Endothelial cell of umbilical vein (primary cell): ENCODE results near the gene NRP2. TPM values are rescaled to one million over a fixed set of nuclear protein-coding genes. Genes with fewer than 3 reads are reported as not detected.

Experiments used
- BruUV-seq: library from RNA; stranded (reverse); fragments of 400-500 nt; replicated peaks from 2 replicates; lab custom pipeline; 2021; lab: Mats Ljungman, UMichigan
- CTCF ChIA-PET: fragments of 300-600, 350-600 bp; sonication (Branson Sonifier 250); formaldehyde crosslinking; loops from one replicate; lab custom pipeline; 2021; ENCODE audit warnings: antibody characterized with exemption, inconsistent platforms; lab: Charles Lee
- POLR2A ChIA-PET: fragments of 300-600, 350-600 bp; sonication (Branson Sonifier 250); formaldehyde crosslinking; loops from one replicate; lab custom pipeline; 2021; ENCODE audit warnings: antibody characterized with exemption, inconsistent platforms; lab: Charles Lee
- DNase-seq: peaks from one replicate; pipeline ENCODE4 v3.0.0-alpha.2; 2011; ENCODE audit warnings: low read depth, low spot score
- FAIRE-seq: peaks from 2 replicates; lab custom pipeline; 2011; peaks lifted over from hg19 to GRCh38; lab: Jason Lieb, UNC
- H2AFZ ChIP-seq: 2 replicates; pipeline ENCODE4 v1.6.0; 2012; ENCODE audit warnings: low read depth, low read length, control low read depth, inconsistent platforms
- H3K27ac ChIP-seq: 2 replicates; pipeline ENCODE4 v1.5.1; 2011; ENCODE audit warnings: low read depth, mild to moderate bottlenecking, control low read depth, low read length, moderate library complexity; ENCODE audit not compliant: insufficient read depth
- H3K27me3 ChIP-seq, 2 experiments: 2 replicates each; pipeline versions ENCODE4 v1.6.0 to v1.6.1; 2011; ENCODE audit warnings: low read length in 2 of 2, mixed read lengths in 1 of 2; ENCODE audit not compliant: control insufficient read depth in 2 of 2, insufficient read depth in 2 of 2
- H3K36me3 ChIP-seq, 2 experiments: 2 replicates in 1 of 2; 3 replicates in 1 of 2; pipeline ENCODE4 v1.5.1; 2011; ENCODE audit warnings: low read length in 2 of 2, mild to moderate bottlenecking in 1 of 2, moderate library complexity in 1 of 2; ENCODE audit not compliant: control insufficient read depth in 2 of 2, insufficient read depth in 2 of 2; ENCODE audit errors: extremely low read depth in 1 of 2
- H3K4me1 ChIP-seq: 3 replicates; pipeline ENCODE4 v1.5.1; 2011; ENCODE audit warnings: mild to moderate bottlenecking, low read length; ENCODE audit not compliant: control insufficient read depth, insufficient read depth; ENCODE audit errors: extremely low read depth
- H3K4me2 ChIP-seq: 2 replicates; pipeline ENCODE4 v1.6.1; 2011; ENCODE audit warnings: low read length, control low read depth, mixed read lengths; ENCODE audit not compliant: insufficient read depth
- H3K4me3 ChIP-seq, 3 experiments: fragments of 200-600 bp in 1 of 3; sonication (generic), shearing (Covaris generic) in 1 of 3; replicated peaks in 1 of 3; 2 replicates each; pipeline ENCODE4 v1.5.1; 2011 to 2016; ENCODE audit warnings: control low read depth in 3 of 3, low read length in 3 of 3, mild to moderate bottlenecking in 2 of 3, inconsistent platforms in 1 of 3, low read depth in 1 of 3, moderate library complexity in 1 of 3; ENCODE audit not compliant: insufficient read depth in 1 of 3
- H3K79me2 ChIP-seq: 2 replicates; pipeline ENCODE4 v1.6.0; 2012; ENCODE audit warnings: low read length, inconsistent platforms; ENCODE audit not compliant: control insufficient read depth, insufficient read depth
- H3K9ac ChIP-seq: replicated peaks from 2 replicates; pipeline ENCODE3; 2011; ENCODE audit warnings: low read length, control low read depth; ENCODE audit not compliant: insufficient read depth; ENCODE audit errors: extremely low read depth
- H3K9me1 ChIP-seq: replicated peaks from 3 replicates; pipeline ENCODE4 v1.6.0; 2011; ENCODE audit warnings: mild to moderate bottlenecking, low read length; ENCODE audit not compliant: control insufficient read depth, insufficient read depth; ENCODE audit errors: extremely low read depth
- H3K9me3 ChIP-seq: replicated peaks from 2 replicates; pipeline ENCODE4 v1.5.1; 2012; ENCODE audit warnings: low read length, inconsistent platforms; ENCODE audit not compliant: control insufficient read depth, insufficient read depth
- H4K20me1 ChIP-seq: replicated peaks from 2 replicates; pipeline ENCODE3; 2011; ENCODE audit warnings: mild to moderate bottlenecking, low read length; ENCODE audit not compliant: control insufficient read depth, insufficient read depth; ENCODE audit errors: extremely low read depth
- CTCF ChIP-seq, 2 donors: IDR thresholded peaks; 1 replicate in 1 of 2; 2 replicates in 1 of 2; pipeline ENCODE4 v1.5.1; 2011; ENCODE audit warnings: low read length in 2 of 2, mild to moderate bottlenecking in 2 of 2, moderate library complexity in 2 of 2, control low read depth in 1 of 2, inconsistent platforms in 1 of 2, low read depth in 1 of 2; ENCODE audit not compliant: insufficient read depth in 1 of 2; ENCODE audit errors: extremely low read depth in 1 of 2
- EZH2 ChIP-seq: IDR thresholded peaks from 2 replicates; pipeline ENCODE4 v1.6.1; 2012; ENCODE audit warnings: borderline replicate concordance, low read depth, mild to moderate bottlenecking, moderate library complexity, low read length, inconsistent platforms; ENCODE audit not compliant: severe bottlenecking
- FOS ChIP-seq: IDR thresholded peaks from 2 replicates; pipeline ENCODE4 v1.6.1; 2011; ENCODE audit warnings: mild to moderate bottlenecking, low read length, moderate library complexity, borderline replicate concordance; ENCODE audit not compliant: insufficient read depth
- GATA2 ChIP-seq: IDR thresholded peaks from 2 replicates; pipeline ENCODE4 v1.7.0; 2011; ENCODE audit warnings: low read depth, mild to moderate bottlenecking, moderate library complexity, mixed read lengths, low read length; ENCODE audit not compliant: insufficient read length, insufficient read depth
- JUN ChIP-seq: IDR thresholded peaks from 2 replicates; pipeline ENCODE4 v1.6.1; 2011; ENCODE audit warnings: borderline replicate concordance, low read depth; ENCODE audit not compliant: insufficient read length, insufficient read depth
- MAX ChIP-seq: IDR thresholded peaks from 2 replicates; pipeline ENCODE4 v1.6.1; 2011; ENCODE audit not compliant: insufficient read depth, insufficient read length
- MYC ChIP-seq: IDR thresholded peaks from one replicate; pipeline ENCODE4 v1.6.1; 2011; ENCODE audit warnings: mild to moderate bottlenecking, low read depth, low read length
- POLR2A ChIP-seq: IDR thresholded peaks from 2 replicates; pipeline ENCODE4 v1.6.1; 2012; ENCODE audit warnings: low read depth, mild to moderate bottlenecking, control low read depth, low read length
- POLR2AphosphoS5 ChIP-seq: IDR thresholded peaks from 2 replicates; pipeline ENCODE4 v1.6.1; 2012; ENCODE audit warnings: low read depth, mild to moderate bottlenecking, control low read depth, low read length, moderate library complexity; ENCODE audit not compliant: insufficient read depth
- dilution Hi-C: fragments of 300-500 bp; cut with MboI; formaldehyde crosslinking; loops from one replicate; pipeline ENCODE4 v1.15.0; 2019; ENCODE audit warnings: low sequenced_read_pairs; ENCODE audit not compliant: extremely low pct_ligation_motif_present
- intact Hi-C: fragments of 100-400 bp; cut with micrococcal nuclease; formaldehyde crosslinking; loops from one replicate; pipeline ENCODE4 v1.10.0; 2022
- polyA plus RNA-seq, 4 experiments: library from polyadenylated mRNA; depleted of rRNA in 3 of 4; stranded (reverse) in 3 of 4; unstranded in 1 of 4; fragments of >200 nt; gene quantifications; 2 replicates each; pipeline versions ENCODE4 v1.2.1 to v1.2.3, GENCODE V29; 2011 to 2012; ENCODE audit warnings: missing spikeins in 1 of 4
- total RNA-seq: library from RNA; stranded (reverse); gene quantifications from 2 replicates; pipeline ENCODE4 v1.2.3, GENCODE V29; 2021

The NRP2 gene
- total and polyA plus RNA-seq, 2 donors (not counting 3 experiments of a cell fraction or from before 2014, with no cell fraction given) = 160 to 240 TPM

GRCh38 chr2:205701509-205701908 lies 19.2 kb downstream of the NRP2 start:
- POLR2A ChIA-PET = interaction anchor here (0.7 to 1.4 kb wide), 2 partner anchors 19 to 1024 kb away, joined by 3 to 5 read pairs; partner anchors contain the start of gene NRP2
- no peaks in the 10 kb centered on the region for H3K9me1 ChIP-seq
- peaks cover 3 to 14% of the 10 kb centered on the region in 2 experiments for H3K36me3 ChIP-seq
- intact Hi-C loops (no loop called here), dilution Hi-C loops (no loop called here)
- H2AFZ ChIP-seq = no peak overlapping the region
- no TSS peak for BruUV-seq
- H3K4me3 ChIP-seq = no peak overlapping the region
- no peaks in the 10 kb centered on the region for H3K27me3 ChIP-seq
- DNase-seq (no peak), FAIRE-seq (peak; percentile 53)
- no peaks in the 10 kb centered on the region for H4K20me1 ChIP-seq
- H3K4me2 ChIP-seq = no peak overlapping the region
- H3K9ac ChIP-seq = no peak overlapping the region
- TF ChIP-seq FOS = peak; percentile 9
- TF ChIP-seq MYC = no peak
- peak overlapping the region; percentile 72 for H3K27ac ChIP-seq
- CTCF ChIA-PET = interaction anchor here (1.1 kb wide), 1 partner anchor 19 kb away, joined by 4 read pairs; the partner anchor contains the start of gene NRP2
- peaks cover 9% of the 10 kb centered on the region for H3K79me2 ChIP-seq
- H3K4me1 ChIP-seq = peaks cover 71% of the 10 kb centered on the region
- no peaks in the 10 kb centered on the region for H3K9me3 ChIP-seq

GRCh38 chr2:205702576-205702975 lies 20.3 kb downstream of the NRP2 start:
- no peaks in the 10 kb centered on the region for H3K27me3 ChIP-seq
- DNase-seq = peak; percentile 35
- dilution Hi-C loops = no loop called here

More at GRCh38 chr2:205702576-205702975, 20.3 kb downstream of the NRP2 start:
- no TSS peak for BruUV-seq
- Histone ChIP-seq H3K36me3 (peaks cover 1 to 13% of the 10 kb centered on the region in 2 experiments), H3K4me2 (no peak overlapping the region), H3K79me2 (peaks cover 9% of the 10 kb centered on the region), H3K9ac (no peak overlapping the region), H3K9me1 (no peaks in the 10 kb centered on the region), H4K20me1 (no peaks in the 10 kb centered on the region), H3K4me3 (no peak overlapping the region), H2AFZ (no peak overlapping the region), H3K4me1 (peaks cover 81% of the 10 kb centered on the region), H3K9me3 (no peaks in the 10 kb centered on the region), H3K27ac (no peak overlapping the region)
- ChIA-PET CTCF (interaction anchor here (1.8 kb wide), 1 partner anchor 20 kb away, joined by 5 read pairs; the partner anchor contains the start of gene NRP2), POLR2A (no interaction called here)
- intact Hi-C loops = no loop called here
- FAIRE-seq = no peak
- no peak for TF ChIP-seq MYC
- TF ChIP-seq CTCF (IDR thresholded peaks at IDR 0.05; ENCODE audit: extremely low read depth in 1 of 2, insufficient read depth in 1 of 2, low read depth in 1 of 2, low read length in 2 of 2) = no peak
- no peak for TF ChIP-seq POLR2A
- TF ChIP-seq JUN = no peak
- TF ChIP-seq MAX = no peak
- no peak for TF ChIP-seq GATA2
- TF ChIP-seq POLR2AphosphoS5 = no peak
- TF ChIP-seq FOS = no peak
- no peak for TF ChIP-seq EZH2
